ENCODE measurements around the gene BLTP2.

BLTP2 gene

GRCh38 chr17:28675490-28675889 is 30.5 kb upstream of the BLTP2 start:
- TF ChIP-seq SIN3A (IDR thresholded peaks at IDR 0.05; ENCODE audit: borderline replicate concordance, insufficient read depth, low read length) (no peak), TAF1 (IDR thresholded peaks at IDR 0.05; ENCODE audit: borderline replicate concordance, insufficient read depth, low read length) (no peak), REST (IDR thresholded peaks at IDR 0.05; ENCODE audit: insufficient read depth in 1 of 2, low read depth in 2 of 2, low read length in 2 of 2) (no peak), FOXP2 (optimal IDR thresholded peaks at IDR 0.05; ENCODE audit: borderline replicate concordance, extremely low read depth, extremely low read length, insufficient read depth) (no peak), POLR2AphosphoS5 (IDR thresholded peaks at IDR 0.05; ENCODE audit: low read depth, low read length) (no peak)

GRCh38 chr17:28669918-28670317 is 25.0 kb upstream of the BLTP2 start:
- TF ChIP-seq POLR2AphosphoS5 (IDR thresholded peaks at IDR 0.05; ENCODE audit: low read depth, low read length) = no peak
- no peak for TF ChIP-seq REST (IDR thresholded peaks at IDR 0.05; ENCODE audit: insufficient read depth in 1 of 2, low read depth in 2 of 2, low read length in 2 of 2)
- no peak for TF ChIP-seq TAF1 (IDR thresholded peaks at IDR 0.05; ENCODE audit: borderline replicate concordance, insufficient read depth, low read length)
- TF ChIP-seq FOXP2 (optimal IDR thresholded peaks at IDR 0.05; ENCODE audit: borderline replicate concordance, extremely low read depth, extremely low read length, insufficient read depth) = no peak
- no peak for TF ChIP-seq SIN3A (IDR thresholded peaks at IDR 0.05; ENCODE audit: borderline replicate concordance, insufficient read depth, low read length)

- TF ChIP-seq FOXP2 (optimal IDR thresholded peaks at IDR 0.05; ENCODE audit: borderline replicate concordance, extremely low read depth, extremely low read length, insufficient read depth) = no peak
- TF ChIP-seq REST (IDR thresholded peaks at IDR 0.05; ENCODE audit: insufficient read depth in 1 of 2, low read depth in 2 of 2, low read length in 2 of 2) = no peak
- TF ChIP-seq POLR2AphosphoS5 (IDR thresholded peaks at IDR 0.05; ENCODE audit: low read depth, low read length) = no peak
- TF ChIP-seq TAF1 (IDR thresholded peaks at IDR 0.05; ENCODE audit: borderline replicate concordance, insufficient read depth, low read length) = no peak
- no peak for TF ChIP-seq SIN3A (IDR thresholded peaks at IDR 0.05; ENCODE audit: borderline replicate concordance, insufficient read depth, low read length)
Measured at GRCh38 chr17:28667870-28668269, 22.9 kb upstream of the BLTP2 start.

GRCh38 chr17:28665994-28666393 is 21.0 kb upstream of the BLTP2 start:
- no peak for TF ChIP-seq TAF1 (IDR thresholded peaks at IDR 0.05; ENCODE audit: borderline replicate concordance, insufficient read depth, low read length)

GRCh38 chr17:28663723-28664122 is 18.8 kb upstream of the BLTP2 start:
- TF ChIP-seq TAF1 (IDR thresholded peaks at IDR 0.05; ENCODE audit: borderline replicate concordance, insufficient read depth, low read length) (no peak), POLR2AphosphoS5 (IDR thresholded peaks at IDR 0.05; ENCODE audit: low read depth, low read length) (no peak), FOXP2 (optimal IDR thresholded peaks at IDR 0.05; ENCODE audit: borderline replicate concordance, extremely low read depth, extremely low read length, insufficient read depth) (no peak), SIN3A (IDR thresholded peaks at IDR 0.05; ENCODE audit: borderline replicate concordance, insufficient read depth, low read length) (no peak), REST (IDR thresholded peaks at IDR 0.05; ENCODE audit: insufficient read depth in 1 of 2, low read depth in 2 of 2, low read length in 2 of 2) (no peak)
